ENCODE results near the gene FOLR1.
A peak's percentile ranks its signal among the peaks of the same experiment; 100 is the strongest.

FOLR1 gene

DNA sequence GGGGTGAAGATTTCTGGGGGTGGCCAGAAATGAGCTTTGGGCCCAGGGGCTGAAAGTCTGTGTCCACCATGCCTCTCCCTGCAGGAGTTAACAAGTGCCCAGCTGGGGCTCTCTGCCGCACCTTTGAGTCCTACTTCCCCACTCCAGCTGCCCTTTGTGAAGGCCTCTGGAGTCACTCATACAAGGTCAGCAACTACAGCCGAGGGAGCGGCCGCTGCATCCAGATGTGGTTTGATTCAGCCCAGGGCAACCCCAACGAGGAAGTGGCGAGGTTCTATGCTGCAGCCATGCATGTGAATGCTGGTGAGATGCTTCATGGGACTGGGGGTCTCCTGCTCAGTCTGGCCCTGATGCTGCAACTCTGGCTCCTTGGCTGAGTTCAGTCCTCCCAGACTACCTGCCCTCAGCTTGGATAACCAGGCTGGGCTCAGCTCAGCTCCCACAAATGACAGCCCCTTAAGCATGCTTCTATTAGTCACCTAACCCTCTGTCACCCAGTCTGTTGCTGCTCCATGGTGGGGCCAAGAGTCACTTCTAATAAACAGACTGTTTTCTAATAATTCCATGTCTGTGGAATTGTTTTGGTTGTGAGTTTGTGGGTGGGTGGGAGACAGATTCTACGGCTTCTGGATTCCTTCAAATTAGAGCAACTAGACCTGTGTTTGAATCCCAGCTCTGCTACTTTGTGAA is 29.6 kb downstream of the FOLR1 start:
- no peak overlapping the region for H3K4me3 ChIP-seq (ENCODE audit: control insufficient read depth, low read depth, low read length)
- DNase-seq (ENCODE audit: low read depth), result no peak
- TF ChIP-seq, protein P1, sequence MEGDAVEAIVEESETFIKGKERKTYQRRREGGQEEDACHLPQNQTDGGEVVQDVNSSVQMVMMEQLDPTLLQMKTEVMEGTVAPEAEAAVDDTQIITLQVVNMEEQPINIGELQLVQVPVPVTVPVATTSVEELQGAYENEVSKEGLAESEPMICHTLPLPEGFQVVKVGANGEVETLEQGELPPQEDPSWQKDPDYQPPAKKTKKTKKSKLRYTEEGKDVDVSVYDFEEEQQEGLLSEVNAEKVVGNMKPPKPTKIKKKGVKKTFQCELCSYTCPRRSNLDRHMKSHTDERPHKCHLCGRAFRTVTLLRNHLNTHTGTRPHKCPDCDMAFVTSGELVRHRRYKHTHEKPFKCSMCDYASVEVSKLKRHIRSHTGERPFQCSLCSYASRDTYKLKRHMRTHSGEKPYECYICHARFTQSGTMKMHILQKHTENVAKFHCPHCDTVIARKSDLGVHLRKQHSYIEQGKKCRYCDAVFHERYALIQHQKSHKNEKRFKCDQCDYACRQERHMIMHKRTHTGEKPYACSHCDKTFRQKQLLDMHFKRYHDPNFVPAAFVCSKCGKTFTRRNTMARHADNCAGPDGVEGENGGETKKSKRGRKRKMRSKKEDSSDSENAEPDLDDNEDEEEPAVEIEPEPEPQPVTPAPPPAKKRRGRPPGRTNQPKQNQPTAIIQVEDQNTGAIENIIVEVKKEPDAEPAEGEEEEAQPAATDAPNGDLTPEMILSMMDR (IDR thresholded peaks at IDR 0.05; ENCODE audit: control insufficient read depth, insufficient read depth, low read depth, low read length, missing control alignments), result no peak

DNA sequence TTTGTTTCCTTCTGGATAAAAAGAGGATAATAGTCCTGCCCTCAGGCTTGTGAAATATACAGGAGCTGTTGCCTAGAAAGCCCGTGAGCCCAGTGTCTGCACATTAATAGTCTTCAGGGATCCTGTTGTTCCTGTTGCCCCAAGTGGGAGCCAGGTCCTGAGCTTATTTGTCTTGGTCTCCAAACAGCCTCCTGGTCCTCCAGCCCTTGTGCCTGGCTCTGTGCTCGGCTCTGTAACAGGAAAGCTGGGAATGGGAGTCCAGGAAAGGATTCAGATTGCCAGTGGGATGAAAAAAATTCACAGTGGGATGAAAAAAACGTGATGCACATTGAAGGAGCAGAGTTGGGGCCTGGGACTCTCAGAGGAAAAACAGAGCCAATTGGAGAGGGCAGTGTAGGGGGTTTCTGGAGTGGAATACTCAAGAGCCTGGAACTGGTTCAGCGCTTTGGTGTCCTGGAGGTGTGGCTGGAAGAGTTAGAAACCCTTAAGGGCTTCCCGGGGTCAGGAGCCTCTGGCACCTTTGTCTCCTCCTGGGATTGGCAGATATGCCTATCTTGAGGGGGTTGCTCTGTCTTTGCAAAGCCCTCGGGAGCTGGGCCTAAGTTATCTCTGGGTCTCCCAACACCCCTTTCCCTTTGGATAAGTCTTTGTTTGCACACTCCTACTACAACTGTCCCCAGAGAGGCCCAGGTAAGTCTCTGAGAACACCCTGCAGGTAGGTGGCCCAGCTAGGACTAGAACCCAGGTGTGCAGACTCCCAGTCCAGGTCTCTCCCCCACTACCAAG is 30.4 kb downstream of the FOLR1 start:
- no peak for DNase-seq (ENCODE audit: low read depth)
- TF ChIP-seq, protein P1 (IDR thresholded peaks at IDR 0.05; ENCODE audit: control insufficient read depth, insufficient read depth, low read depth, low read length, missing control alignments), result no peak
- H3K4me3 ChIP-seq (ENCODE audit: control insufficient read depth, low read depth, low read length), result peak overlapping the region; percentile 92

DNA sequence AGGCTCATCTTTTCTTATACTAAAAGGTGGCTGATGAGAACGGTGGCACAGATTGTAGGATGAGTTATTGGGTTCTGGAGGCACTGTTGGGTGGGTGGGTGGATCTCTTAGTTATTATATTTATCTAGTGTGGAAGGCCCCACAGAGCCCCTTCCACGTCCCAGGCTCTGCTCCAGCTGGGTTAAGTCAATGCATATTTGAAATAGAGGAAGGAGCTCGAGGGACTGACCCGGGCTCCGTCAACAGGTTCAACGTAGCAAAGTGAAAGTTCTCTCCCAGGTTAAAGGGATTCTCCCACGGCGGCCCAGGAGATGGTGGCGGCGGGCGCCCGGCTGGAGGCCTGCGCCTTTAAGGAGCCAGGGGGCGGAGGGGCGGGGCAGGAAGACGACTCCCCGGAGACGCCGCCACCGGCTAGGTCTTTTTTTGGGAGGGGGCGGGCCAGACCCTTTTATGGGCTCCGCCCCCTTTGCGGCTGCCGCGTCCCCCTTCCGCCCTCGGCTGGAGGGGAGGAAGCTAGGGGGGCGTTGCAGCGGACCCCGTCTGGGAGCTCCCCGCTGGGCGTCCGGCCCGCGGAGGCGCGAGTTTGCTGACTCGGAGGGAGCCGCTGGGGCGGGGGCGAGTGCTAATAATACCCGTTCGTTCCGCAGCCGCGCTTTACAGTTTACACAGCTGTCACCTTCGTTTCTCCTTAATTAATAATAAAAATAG is 31.1 kb downstream of the FOLR1 start:
- peak overlapping the region; percentile 92 for H3K4me3 ChIP-seq (ENCODE audit: control insufficient read depth, low read depth, low read length)
- peak; percentile 53 for DNase-seq (ENCODE audit: low read depth)
- TF ChIP-seq, protein P1 (IDR thresholded peaks at IDR 0.05; ENCODE audit: control insufficient read depth, insufficient read depth, low read depth, low read length, missing control alignments), result peak; percentile 24

DNA sequence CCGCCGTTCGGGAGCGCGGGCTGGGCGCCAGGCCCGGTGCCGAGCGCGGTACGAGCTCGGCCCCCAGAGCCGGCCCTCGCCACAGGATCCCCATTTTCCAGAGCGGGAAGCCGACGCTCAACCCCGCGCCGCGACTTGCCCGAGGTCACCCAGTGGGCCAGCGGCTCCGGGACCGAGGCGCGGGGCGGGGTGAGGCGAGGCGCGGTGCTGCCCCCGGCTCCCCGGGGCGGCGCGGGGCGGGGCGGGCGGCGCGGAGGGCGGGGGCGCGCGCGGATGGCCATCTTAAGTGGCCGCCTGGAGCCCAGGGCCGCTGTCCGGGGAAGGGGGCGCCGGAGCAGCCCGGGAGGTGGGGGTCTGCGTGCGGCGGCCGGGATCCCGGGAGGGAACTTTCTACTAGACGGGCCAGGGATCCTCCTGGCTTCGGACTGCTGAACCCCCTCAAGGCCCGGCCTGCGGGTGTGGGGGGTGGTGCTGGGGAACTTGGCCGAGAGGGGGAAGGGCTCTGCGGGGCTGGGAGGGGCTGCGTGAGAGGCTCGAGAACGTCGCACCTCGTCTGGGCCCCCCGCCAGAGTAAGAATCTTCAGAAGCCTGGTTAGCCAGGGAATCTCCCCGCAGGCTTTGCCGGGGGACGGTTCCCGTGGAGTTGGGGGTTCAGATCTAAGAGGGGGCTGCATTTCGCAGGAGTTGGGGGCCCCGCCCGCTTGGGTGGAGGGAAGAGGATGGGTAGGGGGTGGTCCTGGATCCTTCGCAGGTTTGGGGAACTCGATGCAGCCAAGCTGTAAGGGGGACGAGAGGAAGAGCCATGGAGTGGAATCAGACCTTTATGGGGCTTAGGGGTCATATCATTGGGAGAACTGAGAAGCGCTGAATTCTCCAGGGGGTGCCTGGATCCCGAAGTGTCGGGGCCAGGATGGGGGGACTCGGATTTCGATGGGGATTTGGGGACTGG is 31.9 kb downstream of the FOLR1 start:
- peak overlapping the region; percentile 92 for H3K4me3 ChIP-seq (ENCODE audit: control insufficient read depth, low read depth, low read length)
- TF ChIP-seq, protein P1 (IDR thresholded peaks at IDR 0.05; ENCODE audit: control insufficient read depth, insufficient read depth, low read depth, low read length, missing control alignments), result no peak
- DNase-seq (ENCODE audit: low read depth), result no peak

DNA sequence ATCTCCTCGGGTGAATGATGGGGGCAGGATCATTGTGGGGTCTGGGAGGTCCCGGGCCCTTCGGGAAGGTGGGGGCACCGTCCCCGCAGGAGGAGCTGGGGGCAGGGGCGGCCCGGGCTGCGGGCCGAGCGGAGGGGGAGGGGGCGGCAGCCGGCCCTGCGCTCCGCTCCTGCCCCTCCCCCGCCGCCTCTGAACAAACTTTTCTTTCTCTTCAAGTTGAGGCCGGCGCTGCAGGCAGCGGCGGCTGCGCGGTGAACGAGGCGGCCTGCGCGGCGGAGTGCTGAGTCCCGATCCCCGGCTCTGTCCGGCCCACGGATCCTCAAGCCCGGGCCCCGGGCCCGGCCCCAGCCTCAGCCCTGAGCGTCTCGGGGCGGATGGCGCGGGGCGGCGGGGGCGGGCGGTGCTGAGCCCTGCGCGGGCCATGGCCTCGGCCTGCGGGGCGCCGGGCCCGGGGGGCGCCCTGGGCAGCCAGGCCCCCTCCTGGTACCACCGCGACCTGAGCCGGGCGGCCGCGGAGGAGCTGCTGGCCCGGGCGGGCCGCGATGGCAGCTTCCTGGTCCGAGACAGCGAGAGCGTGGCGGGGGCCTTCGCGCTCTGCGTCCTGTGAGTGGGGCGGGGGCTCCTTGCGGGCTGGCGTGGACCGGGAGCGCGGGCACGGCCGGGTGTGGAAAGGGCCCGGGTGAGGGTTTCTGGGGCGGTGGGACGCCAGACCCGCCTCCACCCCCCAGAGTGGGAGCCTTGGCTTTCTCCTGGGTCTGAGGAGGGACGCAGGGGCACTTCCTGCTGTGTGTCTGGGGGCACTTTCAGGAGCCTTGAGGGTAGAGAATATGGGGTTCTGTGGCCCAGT is 32.8 kb downstream of the FOLR1 start, which contains the start of gene INPPL1:
TSS of gene INPPL1 (plus strand) at position 204 of the 847 bp plus-strand sequence. CDS start at position 422, 218 bp downstream.
- H3K4me3 ChIP-seq (ENCODE audit: control insufficient read depth, low read depth, low read length), result peak within 1 kb of the TSS; percentile 92
- no peak for DNase-seq (ENCODE audit: low read depth)
- TF ChIP-seq, protein P1 (IDR thresholded peaks at IDR 0.05; ENCODE audit: control insufficient read depth, insufficient read depth, low read depth, low read length, missing control alignments), result no peak

Measured in AG09309 (cell line).